ENCODE data around the gene ZMYND8.

GRCh38 chr20:47335251-47336128, 21.0 kb downstream of the ZMYND8 start:
- TF ChIP-seq POLR2AphosphoS5 (IDR thresholded peaks at IDR 0.05; ENCODE audit: low read depth, low read length) (no peak), REST (IDR thresholded peaks at IDR 0.05; ENCODE audit: insufficient read depth in 1 of 2, low read depth in 2 of 2, low read length in 2 of 2) (no peak), TAF1 (IDR thresholded peaks at IDR 0.05; ENCODE audit: borderline replicate concordance, insufficient read depth, low read length) (no peak), SIN3A (IDR thresholded peaks at IDR 0.05; ENCODE audit: borderline replicate concordance, insufficient read depth, low read length) (no peak)

Measured in PFSK-1 (cell line).